Activated naive CD4-positive, alpha-beta T cell treated with anti-CD3 and anti-CD28 coated beads for 36 hours (primary cell): ENCODE results near the gene MARCO. TPM values are rescaled to one million over a fixed set of nuclear protein-coding genes. Genes with fewer than 3 reads are reported as not detected.

Experiments
- CTCF ChIA-PET: fragments of 350-600 bp; sonication (Branson Sonifier 250); formaldehyde crosslinking; loops from one replicate; lab custom pipeline; 2021; ENCODE audit warnings: antibody characterized with exemption; lab: Charles Lee
- DNase-seq: peaks from one replicate; pipeline ENCODE4 v3.0.0-alpha.2; 2020
- H3K27ac Mint-ChIP-seq: one replicate; pipeline ENCODE4 v1.8.0; 2021; ENCODE audit warnings: mild to moderate bottlenecking, mixed read lengths
- H3K27me3 Mint-ChIP-seq: one replicate; pipeline ENCODE4 v1.8.0; 2021; ENCODE audit warnings: low read depth, mixed read lengths
- H3K36me3 Mint-ChIP-seq: one replicate; pipeline ENCODE4 v1.8.0; 2021; ENCODE audit warnings: low read depth, mixed read lengths
- H3K4me1 Mint-ChIP-seq: one replicate; pipeline ENCODE4 v1.8.0; 2021; ENCODE audit warnings: low read depth, mixed read lengths
- H3K4me3 Mint-ChIP-seq: one replicate; pipeline ENCODE4 v1.8.0; 2021; ENCODE audit warnings: mild to moderate bottlenecking, moderate library complexity, mixed read lengths
- H3K9me3 Mint-ChIP-seq: one replicate; pipeline ENCODE4 v1.8.0; 2021; ENCODE audit warnings: mixed read lengths
- intact Hi-C: fragments of 100-400 bp; cut with micrococcal nuclease; formaldehyde crosslinking; loops from one replicate; pipeline ENCODE4 v1.15.1; 2023
- total RNA-seq, 2 experiments: library from RNA; stranded (reverse); gene quantifications; one replicate each; pipeline ENCODE4 v1.2.3, GENCODE V29; 2021

MARCO gene
- total RNA-seq: not detected

GRCh38 chr2:118942031-118942430 lies at the start of gene MARCO:
Gene MARCO, plus strand, starts transcription at chr2:118942194. Its CDS starts 107 bp downstream, at chr2:118942301.
- Mint-ChIP-seq H3K4me1 (no peaks in the 10 kb centered on the region), H3K27ac (no peak within 1 kb of the TSS), H3K4me3 (no peak within 1 kb of the TSS), H3K27me3 (peaks cover 6% of the 10 kb centered on the region), H3K36me3 (no peaks in the 10 kb centered on the region), H3K9me3 (no peaks in the 10 kb centered on the region)
- no peak for DNase-seq
- CTCF ChIA-PET: no interaction called here
- intact Hi-C loops: no loop called here

GRCh38 chr2:118893100-118893499 lies 48.9 kb upstream of the MARCO start:
- peaks cover 2% of the 10 kb centered on the region for H3K27me3 Mint-ChIP-seq

GRCh38 chr2:118902266-118903028 lies 39.5 kb upstream of the MARCO start:
- H3K36me3 Mint-ChIP-seq: no peaks in the 10 kb centered on the region
- peaks cover 3% of the 10 kb centered on the region for H3K9me3 Mint-ChIP-seq
- no peak overlapping the region for H3K27ac Mint-ChIP-seq
- no peak overlapping the region for H3K4me3 Mint-ChIP-seq
- CTCF ChIA-PET: interaction anchor here (1.3 kb wide), 1 partner anchor 19 kb away, joined by 3 read pairs; no protein-coding TSS in a partner anchor
- no peak for DNase-seq
- no peaks in the 10 kb centered on the region for H3K27me3 Mint-ChIP-seq
- H3K4me1 Mint-ChIP-seq: peaks cover 18% of the 10 kb centered on the region
- intact Hi-C loops: no loop called here

More at GRCh38 chr2:118893100-118893499, 48.9 kb upstream of the MARCO start:
- DNase-seq: no peak
- Mint-ChIP-seq H3K27ac (no peak overlapping the region), H3K4me1 (no peaks in the 10 kb centered on the region), H3K9me3 (peaks cover 9% of the 10 kb centered on the region), H3K36me3 (no peaks in the 10 kb centered on the region), H3K4me3 (no peak overlapping the region)
- CTCF ChIA-PET: no interaction called here
- intact Hi-C loops: no loop called here

- CTCF ChIA-PET: interaction anchor here (0.8 to 1.3 kb wide), 2 partner anchors 19 to 21 kb away, joined by 3 read pairs; no protein-coding TSS in a partner anchor
- intact Hi-C loops: no loop called here
Measured at GRCh38 chr2:118903029-118903351, 39.0 kb upstream of the MARCO start.

GRCh38 chr2:118903551-118904479 lies 38.2 kb upstream of the MARCO start:
- intact Hi-C loops: no loop called here
- Mint-ChIP-seq H3K9me3 (peaks cover 3% of the 10 kb centered on the region), H3K27me3 (no peaks in the 10 kb centered on the region), H3K4me3 (no peak overlapping the region), H3K36me3 (no peaks in the 10 kb centered on the region), H3K27ac (no peak overlapping the region), H3K4me1 (peaks cover 18% of the 10 kb centered on the region)
- CTCF ChIA-PET: interaction anchor here (0.8 kb wide), 1 partner anchor 22 kb away, joined by 3 read pairs; no protein-coding TSS in a partner anchor
- no peak for DNase-seq

More at GRCh38 chr2:118903029-118903351, 39.0 kb upstream of the MARCO start:
- Mint-ChIP-seq H3K27ac (no peak overlapping the region), H3K4me1 (peaks cover 18% of the 10 kb centered on the region), H3K4me3 (no peak overlapping the region), H3K9me3 (peaks cover 3% of the 10 kb centered on the region), H3K36me3 (no peaks in the 10 kb centered on the region), H3K27me3 (no peaks in the 10 kb centered on the region)
- no peak for DNase-seq

GRCh38 chr2:118905206-118905605 lies 36.8 kb upstream of the MARCO start:
- CTCF ChIA-PET: no interaction called here
- no peaks in the 10 kb centered on the region for H3K27me3 Mint-ChIP-seq
- H3K27ac Mint-ChIP-seq: no peak overlapping the region
- intact Hi-C loops: no loop called here
- H3K4me3 Mint-ChIP-seq: no peak overlapping the region
- peaks cover 3% of the 10 kb centered on the region for H3K9me3 Mint-ChIP-seq
- H3K4me1 Mint-ChIP-seq: peaks cover 18% of the 10 kb centered on the region
- no peaks in the 10 kb centered on the region for H3K36me3 Mint-ChIP-seq
- no peak for DNase-seq

GRCh38 chr2:118906186-118906585 lies 35.8 kb upstream of the MARCO start:
- H3K4me1 Mint-ChIP-seq: peaks cover 18% of the 10 kb centered on the region
- no peaks in the 10 kb centered on the region for H3K27me3 Mint-ChIP-seq
- H3K36me3 Mint-ChIP-seq: no peaks in the 10 kb centered on the region
- H3K4me3 Mint-ChIP-seq: no peak overlapping the region
- H3K9me3 Mint-ChIP-seq: peaks cover 3% of the 10 kb centered on the region
- no peak overlapping the region for H3K27ac Mint-ChIP-seq
- DNase-seq: no peak
- CTCF ChIA-PET: no interaction called here
- intact Hi-C loops: no loop called here

GRCh38 chr2:118907759-118908158 lies 34.2 kb upstream of the MARCO start:
- Mint-ChIP-seq H3K27ac (no peak overlapping the region), H3K36me3 (no peaks in the 10 kb centered on the region), H3K4me3 (no peak overlapping the region), H3K4me1 (peaks cover 10% of the 10 kb centered on the region), H3K9me3 (peaks cover 2% of the 10 kb centered on the region), H3K27me3 (no peaks in the 10 kb centered on the region)
- no peak for DNase-seq
- intact Hi-C loops: no loop called here
- CTCF ChIA-PET: no interaction called here

GRCh38 chr2:118909191-118909590 lies 32.8 kb upstream of the MARCO start:
- H3K4me3 Mint-ChIP-seq: no peak overlapping the region
- CTCF ChIA-PET: no interaction called here

GRCh38 chr2:118911166-118911856 lies 30.7 kb upstream of the MARCO start:
- no peaks in the 10 kb centered on the region for H3K27me3 Mint-ChIP-seq
- H3K4me1 Mint-ChIP-seq: no peaks in the 10 kb centered on the region
- H3K27ac Mint-ChIP-seq: no peak overlapping the region
- intact Hi-C loops: no loop called here
- DNase-seq: no peak
- CTCF ChIA-PET: no interaction called here
- H3K36me3 Mint-ChIP-seq: no peaks in the 10 kb centered on the region
- H3K4me3 Mint-ChIP-seq: no peak overlapping the region
- no peaks in the 10 kb centered on the region for H3K9me3 Mint-ChIP-seq

More at GRCh38 chr2:118909191-118909590, 32.8 kb upstream of the MARCO start:
- DNase-seq: no peak
- Mint-ChIP-seq H3K4me1 (no peaks in the 10 kb centered on the region), H3K36me3 (no peaks in the 10 kb centered on the region), H3K27ac (no peak overlapping the region), H3K27me3 (no peaks in the 10 kb centered on the region), H3K9me3 (no peaks in the 10 kb centered on the region)
- intact Hi-C loops: no loop called here

GRCh38 chr2:118911936-118912335 lies 30.1 kb upstream of the MARCO start:
- H3K9me3 Mint-ChIP-seq: no peaks in the 10 kb centered on the region
- H3K27ac Mint-ChIP-seq: no peak overlapping the region

More at GRCh38 chr2:118911936-118912335, 30.1 kb upstream of the MARCO start:
- intact Hi-C loops: no loop called here
- H3K4me1 Mint-ChIP-seq: no peaks in the 10 kb centered on the region
- no peak overlapping the region for H3K4me3 Mint-ChIP-seq
- no peak for DNase-seq
- CTCF ChIA-PET: no interaction called here
- H3K27me3 Mint-ChIP-seq: no peaks in the 10 kb centered on the region
- H3K36me3 Mint-ChIP-seq: no peaks in the 10 kb centered on the region
